CD4-positive, alpha-beta memory T cell (primary cell): ENCODE results near the gene ZBTB46. TPM values are rescaled to one million over a fixed set of nuclear protein-coding genes. Genes with fewer than 3 reads are reported as not detected.
A peak's percentile ranks its signal among the peaks of the same experiment; 100 is the strongest.

Source experiments
- CTCF ChIA-PET: fragments of 350-600 bp; sonication (Branson Sonifier 250); formaldehyde crosslinking; loops from one replicate; lab custom pipeline; 2021; ENCODE audit warnings: inconsistent platforms; ENCODE audit not compliant: partially characterized antibody; lab: Charles Lee
- POLR2A ChIA-PET: fragments of 350-600 bp; sonication (Branson Sonifier 250); formaldehyde crosslinking; loops from one replicate; lab custom pipeline; 2021; ENCODE audit not compliant: partially characterized antibody; lab: Charles Lee
- DNase-seq, 5 donors: peaks; one replicate each; pipeline versions ENCODE4 v3.0.0 to v3.0.0-alpha.2; 2020 to 2022; ENCODE audit warnings: mixed read lengths in 1 of 5
- H3K27ac ChIP-seq: one replicate; pipeline ENCODE4 v1.7.0; 2013; ENCODE audit warnings: low read depth, low read length
- H3K27me3 ChIP-seq: 2 replicates; pipeline ENCODE4 v1.7.0; 2013; ENCODE audit warnings: mild to moderate bottlenecking, low read length, moderate library complexity; ENCODE audit not compliant: insufficient read depth
- H3K36me3 ChIP-seq: 2 replicates; pipeline ENCODE4 v1.7.0; 2013; ENCODE audit warnings: mild to moderate bottlenecking, low read length, moderate library complexity; ENCODE audit not compliant: insufficient read depth
- H3K4me1 ChIP-seq: 2 replicates; pipeline ENCODE4 v1.7.0; 2013; ENCODE audit warnings: mild to moderate bottlenecking, low read length, moderate library complexity; ENCODE audit not compliant: insufficient read depth
- H3K4me3 ChIP-seq, 2 donors: one replicate each; pipeline ENCODE4 v1.7.0; 2013; ENCODE audit warnings: low read length in 2 of 2, mild to moderate bottlenecking in 1 of 2
- H3K9me3 ChIP-seq, 2 donors: one replicate each; pipeline ENCODE4 v1.7.0; 2013; ENCODE audit warnings: low read length in 2 of 2, control low read depth in 1 of 2; ENCODE audit not compliant: control insufficient read depth in 1 of 2
- H3K27ac Mint-ChIP-seq, 7 donors: one replicate each; pipeline ENCODE4 v1.8.0; 2020 to 2021; ENCODE audit warnings: mixed read lengths in 7 of 7, mild to moderate bottlenecking in 6 of 7, inconsistent platforms in 3 of 7, moderate library complexity in 3 of 7
- H3K27me3 Mint-ChIP-seq, 2 donors: one replicate each; pipeline ENCODE4 v1.8.0; 2020 to 2021; ENCODE audit warnings: mixed read lengths in 2 of 2
- H3K36me3 Mint-ChIP-seq, 2 donors: one replicate each; pipeline ENCODE4 v1.8.0; 2020 to 2021; ENCODE audit warnings: mixed read lengths in 2 of 2, inconsistent platforms in 1 of 2, mild to moderate bottlenecking in 1 of 2
- H3K4me1 Mint-ChIP-seq, 4 donors: one replicate each; pipeline ENCODE4 v1.8.0; 2020 to 2021; ENCODE audit warnings: mixed read lengths in 4 of 4, mild to moderate bottlenecking in 1 of 4
- H3K4me3 Mint-ChIP-seq, 8 donors: one replicate each; pipeline ENCODE4 v1.8.0; 2020 to 2021; ENCODE audit warnings: mixed read lengths in 8 of 8, mild to moderate bottlenecking in 7 of 8, moderate library complexity in 6 of 8, inconsistent platforms in 3 of 8
- H3K9me3 Mint-ChIP-seq, 8 donors: one replicate each; pipeline ENCODE4 v1.8.0; 2020 to 2021; ENCODE audit warnings: mixed read lengths in 8 of 8, mild to moderate bottlenecking in 5 of 8, inconsistent platforms in 3 of 8, moderate library complexity in 1 of 8
- intact Hi-C: fragments of 100-400 bp; cut with micrococcal nuclease; formaldehyde crosslinking; loops from one replicate; pipeline ENCODE4 v1.15.1; 2023
- polyA plus RNA-seq, 2 donors: library from polyadenylated mRNA; unstranded; fragments of 300-500 nt; fragmentation: Illumina TruSeq; gene quantifications; one replicate each; pipeline ENCODE4 v1.2.3, GENCODE V29; 2021
- total RNA-seq, 2 experiments: library from RNA; stranded (reverse); gene quantifications; one replicate each; pipeline ENCODE4 v1.2.3, GENCODE V29; 2021

Gene ZBTB46
- total and polyA plus RNA-seq, 4 experiments from 2014 or later: 0.09 to 0.87 (median 0.28) TPM; not detected in 1

DNA sequence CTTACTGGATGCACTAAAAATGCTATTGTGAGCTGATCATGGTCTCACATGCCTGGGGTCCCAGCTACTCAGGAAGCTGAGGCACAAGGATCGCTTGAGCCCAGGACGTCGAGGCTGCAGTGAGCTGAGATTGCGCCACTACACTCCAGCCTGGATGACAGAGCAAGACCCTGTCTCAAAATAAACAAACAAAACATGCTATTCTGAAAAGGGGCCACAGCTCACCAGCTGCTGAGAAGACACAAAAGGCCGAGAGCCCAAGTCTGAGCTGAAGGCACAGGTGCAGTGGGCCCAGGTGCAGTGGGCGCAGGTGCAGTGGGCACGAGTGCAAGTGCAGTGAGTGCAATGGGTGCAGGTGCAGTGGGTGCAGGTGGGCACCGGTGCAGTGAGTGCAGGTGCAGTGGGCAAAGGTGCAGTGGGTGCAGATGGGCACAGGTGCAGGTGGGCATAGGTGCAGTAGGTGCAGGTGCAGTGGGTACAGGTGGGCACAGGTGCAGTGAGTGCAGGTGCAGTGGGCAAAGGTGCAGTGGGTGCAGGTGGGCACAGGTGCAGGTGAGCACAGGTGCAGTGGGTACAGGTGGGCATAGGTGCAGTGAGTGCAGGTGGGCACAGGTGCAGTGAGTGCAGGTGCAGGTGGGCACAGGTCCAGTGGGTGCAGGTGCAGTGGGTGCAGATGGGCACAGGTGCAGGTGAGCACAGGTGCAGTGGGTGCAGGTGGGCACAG lies 16.0 kb downstream of the ZBTB46 start:
- H3K27ac ChIP-seq: no peak overlapping the region
- H3K4me3 ChIP-seq: no peak overlapping the region
- POLR2A ChIA-PET: no interaction called here
- Mint-ChIP-seq H3K9me3 (no peaks in the 10 kb centered on the region), H3K4me3 (no peak overlapping the region), H3K36me3 (no peaks in the 10 kb centered on the region), H3K27ac (no peak overlapping the region), H3K4me1 (peaks cover 0 to 7% (median 4%) of the 10 kb centered on the region in 4 donors), H3K27me3 (peaks cover 0 to 2% of the 10 kb centered on the region in 2 donors)
- DNase-seq: no peak
- no peaks in the 10 kb centered on the region for H3K27me3 ChIP-seq
- intact Hi-C loops: no loop called here
- H3K4me1 ChIP-seq: no peaks in the 10 kb centered on the region
- H3K36me3 ChIP-seq: no peaks in the 10 kb centered on the region
- H3K9me3 ChIP-seq: no peaks in the 10 kb centered on the region
- CTCF ChIA-PET: no interaction called here

- CTCF ChIA-PET: no interaction called here
- Mint-ChIP-seq H3K4me1 (no peaks in the 10 kb centered on the region), H3K27ac (no peak overlapping the region), H3K27me3 (peaks cover 0 to 2% of the 10 kb centered on the region in 2 donors), H3K9me3 (no peaks in the 10 kb centered on the region), H3K4me3 (no peak overlapping the region), H3K36me3 (no peaks in the 10 kb centered on the region)
- no peak overlapping the region for H3K4me3 ChIP-seq
- no peaks in the 10 kb centered on the region for H3K36me3 ChIP-seq
- no peak overlapping the region for H3K27ac ChIP-seq
- no peak for DNase-seq
- H3K27me3 ChIP-seq: no peaks in the 10 kb centered on the region
- intact Hi-C loops: no loop called here
- no peaks in the 10 kb centered on the region for H3K9me3 ChIP-seq
- H3K4me1 ChIP-seq: no peaks in the 10 kb centered on the region
- POLR2A ChIA-PET: no interaction called here
Measured at GRCh38 chr20:63811491-63811875, 19.6 kb downstream of the ZBTB46 start.

- Mint-ChIP-seq H3K4me3 (no peak overlapping the region), H3K4me1 (no peaks in the 10 kb centered on the region), H3K27ac (peak overlapping the region in 1 of 7 donors; percentile 31), H3K9me3 (no peaks in the 10 kb centered on the region), H3K27me3 (peaks cover 0 to 2% of the 10 kb centered on the region in 2 donors), H3K36me3 (no peaks in the 10 kb centered on the region)
- POLR2A ChIA-PET: no interaction called here
- CTCF ChIA-PET: no interaction called here
- H3K9me3 ChIP-seq: no peaks in the 10 kb centered on the region
- intact Hi-C loops: no loop called here
- no peak for DNase-seq
- no peak overlapping the region for H3K27ac ChIP-seq
- no peak overlapping the region for H3K4me3 ChIP-seq
- no peaks in the 10 kb centered on the region for H3K27me3 ChIP-seq
- no peaks in the 10 kb centered on the region for H3K36me3 ChIP-seq
- no peaks in the 10 kb centered on the region for H3K4me1 ChIP-seq
Measured at GRCh38 chr20:63810730-63811490, 20.2 kb downstream of the ZBTB46 start.

DNA sequence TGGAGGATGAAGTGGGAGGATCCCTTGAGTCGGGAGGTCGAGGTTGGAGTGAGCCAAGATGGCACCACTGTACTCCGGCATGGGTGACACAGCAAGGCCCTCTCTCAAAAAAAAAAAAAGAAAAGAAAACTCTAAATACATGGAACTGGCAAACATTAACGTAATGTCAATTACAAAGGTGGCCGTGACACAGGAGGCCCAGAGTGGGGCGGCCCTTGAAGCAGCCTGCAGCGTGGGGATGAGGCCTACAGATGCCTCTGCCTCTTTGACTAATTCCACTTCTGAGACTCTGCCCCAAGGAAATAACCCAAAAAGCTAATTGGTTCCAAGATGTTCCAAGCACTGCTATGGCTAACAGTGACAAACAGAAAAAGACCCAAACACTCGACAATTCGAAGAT lies 21.2 kb downstream of the ZBTB46 start:
- Histone ChIP-seq H3K9me3 (no peaks in the 10 kb centered on the region), H3K4me1 (no peaks in the 10 kb centered on the region), H3K27ac (no peak overlapping the region), H3K4me3 (no peak overlapping the region), H3K27me3 (no peaks in the 10 kb centered on the region), H3K36me3 (no peaks in the 10 kb centered on the region)
- intact Hi-C loops: no loop called here
- Mint-ChIP-seq H3K4me3 (no peak overlapping the region), H3K9me3 (no peaks in the 10 kb centered on the region), H3K27ac (no peak overlapping the region), H3K4me1 (no peaks in the 10 kb centered on the region), H3K27me3 (no peaks in the 10 kb centered on the region), H3K36me3 (no peaks in the 10 kb centered on the region)
- CTCF ChIA-PET: no interaction called here
- POLR2A ChIA-PET: no interaction called here
- DNase-seq: no peak

- Histone ChIP-seq H3K4me3 (no peak overlapping the region), H3K36me3 (no peaks in the 10 kb centered on the region), H3K27me3 (no peaks in the 10 kb centered on the region), H3K27ac (no peak overlapping the region), H3K4me1 (no peaks in the 10 kb centered on the region), H3K9me3 (no peaks in the 10 kb centered on the region)
- Mint-ChIP-seq H3K27me3 (peaks cover 2% of the 10 kb centered on the region in 2 donors), H3K27ac (no peak overlapping the region), H3K4me1 (peaks cover 0 to 4% (median 1%) of the 10 kb centered on the region in 4 donors), H3K4me3 (no peak overlapping the region), H3K9me3 (no peaks in the 10 kb centered on the region), H3K36me3 (no peaks in the 10 kb centered on the region)
- DNase-seq: no peak
- ChIA-PET CTCF (interaction anchor here (0.6 to 1.0 kb wide), 2 partner anchors 29 to 48 kb away, joined by 3 read pairs; no protein-coding TSS in a partner anchor), POLR2A (no interaction called here)
- intact Hi-C loops: no loop called here
Measured at GRCh38 chr20:63808964-63809674, 21.9 kb downstream of the ZBTB46 start.

- H3K36me3 ChIP-seq: no peaks in the 10 kb centered on the region
- POLR2A ChIA-PET: no interaction called here
- Mint-ChIP-seq H3K27ac (no peak overlapping the region), H3K27me3 (peaks cover 5 to 6% of the 10 kb centered on the region in 2 donors), H3K4me3 (no peak overlapping the region), H3K4me1 (peaks cover 0 to 12% (median 3%) of the 10 kb centered on the region in 4 donors), H3K36me3 (no peaks in the 10 kb centered on the region), H3K9me3 (no peaks in the 10 kb centered on the region)
- no peaks in the 10 kb centered on the region for H3K9me3 ChIP-seq
- intact Hi-C loops: no loop called here
- CTCF ChIA-PET: interaction anchor here (0.6 to 1.0 kb wide), 2 partner anchors 28 to 47 kb away, joined by 3 read pairs; no protein-coding TSS in a partner anchor
- no peak overlapping the region for H3K4me3 ChIP-seq
- no peak for DNase-seq
- no peak overlapping the region for H3K27ac ChIP-seq
- no peaks in the 10 kb centered on the region for H3K4me1 ChIP-seq
- no peaks in the 10 kb centered on the region for H3K27me3 ChIP-seq
Measured at GRCh38 chr20:63808145-63808724, 22.8 kb downstream of the ZBTB46 start.

DNA sequence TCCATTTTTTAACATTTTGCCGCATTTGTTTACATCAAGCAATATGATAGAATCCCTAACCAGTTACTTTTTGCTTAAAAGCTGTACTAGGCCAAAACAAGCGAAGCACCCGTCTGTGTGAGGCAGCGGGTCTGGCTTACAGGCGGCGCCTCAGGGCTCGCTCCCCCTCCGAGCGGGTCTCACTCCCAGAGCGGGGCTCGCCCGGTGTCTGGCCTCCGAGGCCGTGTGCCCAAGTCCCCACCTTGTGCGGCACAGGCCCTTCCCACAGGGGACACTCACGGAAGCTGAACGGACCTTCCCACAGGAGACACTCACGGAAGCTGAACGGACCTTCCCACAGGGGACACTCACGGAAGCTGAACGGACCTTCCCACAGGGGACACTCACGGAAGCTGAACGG lies 23.4 kb downstream of the ZBTB46 start:
- H3K36me3 ChIP-seq: no peaks in the 10 kb centered on the region
- ChIA-PET CTCF (interaction anchor here (0.7 kb wide), 1 partner anchor 56 kb away, joined by 3 read pairs; no protein-coding TSS in a partner anchor), POLR2A (no interaction called here)
- H3K27me3 ChIP-seq: no peaks in the 10 kb centered on the region
- Mint-ChIP-seq H3K4me1 (peaks cover 0 to 12% (median 3%) of the 10 kb centered on the region in 4 donors), H3K27ac (no peak overlapping the region), H3K36me3 (no peaks in the 10 kb centered on the region), H3K4me3 (no peak overlapping the region), H3K27me3 (peaks cover 6 to 7% of the 10 kb centered on the region in 2 donors), H3K9me3 (no peaks in the 10 kb centered on the region)
- H3K4me1 ChIP-seq: no peaks in the 10 kb centered on the region
- no peaks in the 10 kb centered on the region for H3K9me3 ChIP-seq
- DNase-seq: no peak
- no peak overlapping the region for H3K4me3 ChIP-seq
- intact Hi-C loops: no loop called here
- no peak overlapping the region for H3K27ac ChIP-seq
